Sigmoid colon (tissue), 7 donors: Measurements from ENCODE around the gene TMEM106C. TPM values are rescaled to one million over a fixed set of nuclear protein-coding genes. Genes with fewer than 3 reads are reported as not detected.

Source experiments
- DNase-seq: peaks from one replicate; pipeline ENCODE4 v3.0.0-alpha.2; 2019
- H3K27ac ChIP-seq, 4 donors: fragments of 200-600 bp; sonication (generic); one replicate each; pipeline ENCODE4 v1.5.1; 2016 to 2019; ENCODE audit warnings: mild to moderate bottlenecking in 1 of 4
- H3K27me3 ChIP-seq, 3 donors: fragments of 200-600 bp; sonication (generic); one replicate each; pipeline ENCODE4 v1.5.1; 2019; ENCODE audit warnings: mild to moderate bottlenecking in 1 of 3
- H3K36me3 ChIP-seq, 4 donors: fragments of 200-600 bp; sonication (generic); one replicate each; pipeline ENCODE4 v1.5.1; 2016 to 2019
- H3K4me1 ChIP-seq, 4 donors: fragments of 200-600 bp; sonication (generic); one replicate each; pipeline ENCODE4 v1.5.1; 2017 to 2019
- H3K4me3 ChIP-seq, 4 donors: fragments of 200-600 bp; sonication (generic); one replicate each; pipeline ENCODE4 v1.5.1; 2017 to 2019; ENCODE audit warnings: mild to moderate bottlenecking in 2 of 4, moderate library complexity in 1 of 4
- H3K9me3 ChIP-seq, 4 donors: fragments of 200-600 bp in 3 of 4; sonication (generic) in 3 of 4; one replicate each; pipeline versions ENCODE4 v1.5.1 to v1.6.1; 2013 to 2019
- EP300 ChIP-seq, 4 donors: sonication (generic); formaldehyde crosslinking; IDR thresholded peaks; one replicate each; pipeline ENCODE4 v1.6.1; 2017; ENCODE audit warnings: antibody characterized with exemption in 4 of 4
- POLR2A ChIP-seq, 2 donors: fragments of 450-650 bp; IDR thresholded peaks; one replicate each; pipeline ENCODE4 v1.6.1; 2016; ENCODE audit warnings: antibody characterized with exemption in 2 of 2, mild to moderate bottlenecking in 2 of 2, moderate library complexity in 2 of 2
- POLR2AphosphoS5 ChIP-seq, 4 donors: sonication (generic); formaldehyde crosslinking; IDR thresholded peaks; one replicate each; pipeline ENCODE4 v1.6.1; 2017; ENCODE audit warnings: antibody characterized with exemption in 4 of 4
- WGBS, 2 donors: extraction: QIAGEN DNeasy Blood & Tissue Kit; methylation state at CpG; one replicate each; pipeline ENCODE4 v1.1.7; 2013; 5-methylcytosine and 5-hydroxymethylcytosine counted together
- intact Hi-C: fragments of 100-400 bp; cut with DNase I; formaldehyde crosslinking; loops from one replicate; pipeline ENCODE4 v1.15.1; 2023
- polyA plus RNA-seq, 3 donors: library from polyadenylated mRNA; stranded (reverse); fragments of 200-250 nt; gene quantifications; one replicate each; pipeline ENCODE4 v1.2.3, GENCODE V29; 2013
- total RNA-seq, 4 donors: library from RNA; depleted of rRNA; stranded (reverse); fragments of >200 nt; gene quantifications; one replicate each; pipeline ENCODE4 v1.1.0, GENCODE V29; 2016
- TF ChIP-seq, protein P1 (sequence below), 4 experiments: fragments of 450-650 bp in 3 of 4; fragments of 200-600 bp in 1 of 4; IDR thresholded peaks; one replicate each; pipeline ENCODE4 v1.5.1; 2016 to 2019; ENCODE audit warnings: antibody characterized with exemption in 4 of 4, mild to moderate bottlenecking in 3 of 4, moderate library complexity in 2 of 4
- donor health status: healthy with polysubstance abuse.
- donor health status: Bipolar disorder and iron deficiency.
- donor health status: healthy.

Gene TMEM106C
- total and polyA plus RNA-seq, 7 donors = 46.2 to 199 (median 122) TPM

- DNase-seq = peak; percentile 46
- H3K4me1 ChIP-seq = no peaks in the 10 kb centered on the region
- no peak overlapping the region for H3K4me3 ChIP-seq
- H3K36me3 ChIP-seq = no peaks in the 10 kb centered on the region
- intact Hi-C loops = no loop called here
- TF ChIP-seq POLR2A (IDR thresholded peaks at IDR 0.05) = no peak
- TF ChIP-seq POLR2AphosphoS5 (IDR thresholded peaks at IDR 0.05) = no peak
- TF ChIP-seq, protein P1, sequence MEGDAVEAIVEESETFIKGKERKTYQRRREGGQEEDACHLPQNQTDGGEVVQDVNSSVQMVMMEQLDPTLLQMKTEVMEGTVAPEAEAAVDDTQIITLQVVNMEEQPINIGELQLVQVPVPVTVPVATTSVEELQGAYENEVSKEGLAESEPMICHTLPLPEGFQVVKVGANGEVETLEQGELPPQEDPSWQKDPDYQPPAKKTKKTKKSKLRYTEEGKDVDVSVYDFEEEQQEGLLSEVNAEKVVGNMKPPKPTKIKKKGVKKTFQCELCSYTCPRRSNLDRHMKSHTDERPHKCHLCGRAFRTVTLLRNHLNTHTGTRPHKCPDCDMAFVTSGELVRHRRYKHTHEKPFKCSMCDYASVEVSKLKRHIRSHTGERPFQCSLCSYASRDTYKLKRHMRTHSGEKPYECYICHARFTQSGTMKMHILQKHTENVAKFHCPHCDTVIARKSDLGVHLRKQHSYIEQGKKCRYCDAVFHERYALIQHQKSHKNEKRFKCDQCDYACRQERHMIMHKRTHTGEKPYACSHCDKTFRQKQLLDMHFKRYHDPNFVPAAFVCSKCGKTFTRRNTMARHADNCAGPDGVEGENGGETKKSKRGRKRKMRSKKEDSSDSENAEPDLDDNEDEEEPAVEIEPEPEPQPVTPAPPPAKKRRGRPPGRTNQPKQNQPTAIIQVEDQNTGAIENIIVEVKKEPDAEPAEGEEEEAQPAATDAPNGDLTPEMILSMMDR (IDR thresholded peaks at IDR 0.05) = no peak
- TF ChIP-seq EP300 (IDR thresholded peaks at IDR 0.05) = no peak
- no peaks in the 10 kb centered on the region for H3K9me3 ChIP-seq
- WGBS, 2 donors = 81 to 90% methylated on average over 15 of the region's 15 CpGs
- H3K27ac ChIP-seq = no peak overlapping the region
- no peaks in the 10 kb centered on the region for H3K27me3 ChIP-seq
Measured at GRCh38 chr12:47988073-47989022, 25.0 kb downstream of the TMEM106C start.

GRCh38 chr12:47989023-47989417 is 25.6 kb downstream of the TMEM106C start:
- whole genome bisulfite sequencing, 2 donors = 92 to 93% methylated on average over 8 of the region's 8 CpGs
- intact Hi-C loops = no loop called here
- Histone ChIP-seq H3K4me3 (no peak overlapping the region), H3K27me3 (no peaks in the 10 kb centered on the region), H3K9me3 (no peaks in the 10 kb centered on the region), H3K4me1 (no peaks in the 10 kb centered on the region), H3K36me3 (no peaks in the 10 kb centered on the region), H3K27ac (no peak overlapping the region)
- DNase-seq = no peak
- no peak for TF ChIP-seq EP300 (IDR thresholded peaks at IDR 0.05)
- no peak for TF ChIP-seq POLR2A (IDR thresholded peaks at IDR 0.05)
- TF ChIP-seq, protein P1 (IDR thresholded peaks at IDR 0.05) = no peak
- no peak for TF ChIP-seq POLR2AphosphoS5 (IDR thresholded peaks at IDR 0.05)

DNA sequence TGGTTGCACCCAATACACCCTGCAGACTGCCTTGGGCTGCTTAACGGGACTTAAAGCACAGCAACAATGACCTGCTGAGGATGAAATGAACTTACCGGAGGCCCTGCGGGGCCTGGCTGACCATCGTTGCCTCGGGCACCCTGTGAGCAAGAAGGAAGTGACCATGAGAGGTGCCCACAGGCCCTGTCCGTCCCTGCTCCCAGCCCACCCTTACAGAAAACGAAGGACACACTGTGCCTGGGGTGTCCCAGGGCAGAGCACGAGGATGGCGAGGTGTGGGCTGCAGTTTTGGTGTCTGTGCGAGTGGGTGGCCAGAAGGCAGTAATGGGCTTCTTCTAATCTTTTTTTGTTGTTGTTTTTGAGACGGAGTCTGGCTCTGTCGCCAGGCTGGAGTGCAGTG is 26.3 kb downstream of the TMEM106C start:
- H3K27me3 ChIP-seq = peaks cover 0 to 4% (median 0%) of the 10 kb centered on the region in 3 donors
- no peaks in the 10 kb centered on the region for H3K4me1 ChIP-seq
- H3K27ac ChIP-seq = no peak overlapping the region
- intact Hi-C loops = no loop called here
- DNase-seq = peak; percentile 39
- TF ChIP-seq POLR2A (IDR thresholded peaks at IDR 0.05) = no peak
- TF ChIP-seq, protein P1 (IDR thresholded peaks at IDR 0.05) = no peak
- TF ChIP-seq POLR2AphosphoS5 (IDR thresholded peaks at IDR 0.05) = no peak
- no peak for TF ChIP-seq EP300 (IDR thresholded peaks at IDR 0.05)
- H3K4me3 ChIP-seq = no peak overlapping the region
- H3K9me3 ChIP-seq = no peaks in the 10 kb centered on the region
- WGBS, 2 donors = 91 to 94% methylated on average over 12 of the region's 12 CpGs
- H3K36me3 ChIP-seq = no peaks in the 10 kb centered on the region

- Histone ChIP-seq H3K9me3 (no peaks in the 10 kb centered on the region), H3K4me1 (no peaks in the 10 kb centered on the region), H3K4me3 (no peak overlapping the region), H3K27me3 (peaks cover 0 to 4% (median 0%) of the 10 kb centered on the region in 3 donors), H3K27ac (no peak overlapping the region), H3K36me3 (no peaks in the 10 kb centered on the region)
- WGBS, 2 donors = 57 to 85% methylated on average over 7 of the region's 7 CpGs
- intact Hi-C loops = no loop called here
- no peak for TF ChIP-seq POLR2AphosphoS5 (IDR thresholded peaks at IDR 0.05)
- TF ChIP-seq EP300 (IDR thresholded peaks at IDR 0.05) = no peak
- TF ChIP-seq POLR2A (IDR thresholded peaks at IDR 0.05) = no peak
- TF ChIP-seq, protein P1 (IDR thresholded peaks at IDR 0.05) = no peak
- DNase-seq = peak; percentile 40
Measured at GRCh38 chr12:47990351-47991105, 27.1 kb downstream of the TMEM106C start.
